HG02943 (cell line): ENCODE results near the gene MED28.
"Not testable (repeated sequence)": the region's sequence is repeated elsewhere in the genome, so short reads cannot be mapped to it uniquely, and the experiment has no call there.

Source experiments
- ATAC-seq: cut with Tn5 transposase; IDR thresholded peaks from one replicate; pipeline ENCODE4 v1.9.1; 2021; ENCODE audit warnings: mild to moderate bottlenecking, low read depth, moderate library complexity; ENCODE audit not compliant: unreplicated experiment

MED28 gene, protein sequence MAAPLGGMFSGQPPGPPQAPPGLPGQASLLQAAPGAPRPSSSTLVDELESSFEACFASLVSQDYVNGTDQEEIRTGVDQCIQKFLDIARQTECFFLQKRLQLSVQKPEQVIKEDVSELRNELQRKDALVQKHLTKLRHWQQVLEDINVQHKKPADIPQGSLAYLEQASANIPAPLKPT

DNA sequence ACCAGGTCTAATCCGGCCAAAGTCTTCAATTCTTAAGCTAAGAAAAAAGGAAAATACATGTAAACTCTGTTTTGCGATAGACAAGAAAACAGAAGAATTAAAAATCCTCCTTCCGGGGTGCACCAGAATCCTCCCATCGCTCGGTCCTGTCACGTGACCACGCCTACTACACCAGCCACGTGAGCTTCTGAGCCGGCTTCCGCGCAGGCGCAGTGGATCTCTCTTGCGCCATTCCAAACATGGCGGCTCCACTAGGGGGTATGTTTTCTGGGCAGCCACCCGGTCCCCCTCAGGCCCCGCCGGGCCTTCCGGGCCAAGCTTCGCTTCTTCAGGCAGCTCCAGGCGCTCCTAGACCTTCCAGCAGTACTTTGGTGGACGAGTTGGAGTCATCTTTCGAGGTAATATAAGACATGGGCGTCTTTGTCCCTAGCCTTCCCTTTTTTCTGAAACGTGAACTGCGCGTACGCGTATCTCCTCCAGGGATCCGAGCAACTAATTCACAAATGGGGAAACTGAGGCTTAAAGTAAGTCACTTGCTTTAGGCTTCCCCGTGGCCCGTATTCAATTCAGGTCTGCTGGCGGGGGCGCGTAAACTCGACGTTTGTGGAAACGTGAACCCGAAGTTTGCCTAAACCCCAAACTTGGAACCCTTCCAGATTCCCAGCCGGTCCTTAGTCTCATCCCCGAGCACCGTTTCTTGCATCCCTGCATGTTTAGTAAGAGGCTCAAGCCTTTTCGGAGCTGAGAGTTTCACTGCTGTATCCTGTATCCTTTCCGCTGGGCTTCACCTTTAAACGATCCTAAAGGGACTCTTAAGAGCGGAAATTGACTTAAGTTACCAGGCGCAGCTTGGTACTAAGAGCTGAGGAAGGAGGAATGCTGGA, at the start of gene MED28:
MED28 (plus strand) TSS at position 226 of the 884 bp plus-strand sequence; CDS start at position 240, 14 bp downstream.
- peak; percentile 95 for ATAC-seq

DNA sequence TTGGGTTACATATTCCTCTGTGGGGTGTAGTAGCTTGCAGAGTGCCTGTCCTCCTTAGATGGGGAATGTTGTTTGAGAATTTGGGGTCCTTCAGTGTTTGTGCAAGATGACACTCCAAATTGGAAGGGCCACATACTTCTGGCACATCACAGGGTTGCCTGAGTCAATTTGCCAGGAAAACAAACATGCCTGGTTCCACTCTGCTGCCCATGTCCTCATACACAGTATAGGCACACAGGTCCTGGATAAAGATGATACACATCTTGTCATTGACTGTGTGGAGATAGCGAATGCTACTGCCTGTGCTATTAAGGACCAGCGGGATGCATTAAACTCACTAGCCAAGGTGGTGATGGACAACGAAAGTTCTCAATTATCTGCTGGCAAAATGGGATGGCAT, 48.6 kb upstream of the MED28 start:
- ATAC-seq = no peak

DNA sequence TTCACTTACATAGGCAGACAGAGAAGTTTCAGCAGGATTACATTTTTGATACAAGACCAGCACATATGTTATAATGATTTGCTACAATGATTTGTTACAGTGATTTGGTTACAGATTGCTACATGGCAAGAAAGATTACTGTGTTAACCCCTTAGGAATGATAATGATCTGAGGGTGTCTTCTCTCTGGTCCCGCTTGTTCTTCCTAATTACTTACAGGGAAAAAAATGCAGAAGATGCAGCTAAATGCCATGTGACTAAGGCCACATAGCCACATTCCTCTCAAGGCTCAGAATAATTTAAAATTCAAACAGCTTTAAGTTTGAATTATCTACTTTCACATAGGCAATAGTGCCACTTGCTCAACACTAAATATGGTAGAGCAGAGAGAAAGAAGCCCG, 47.2 kb upstream of the MED28 start:
- no peak for ATAC-seq

DNA sequence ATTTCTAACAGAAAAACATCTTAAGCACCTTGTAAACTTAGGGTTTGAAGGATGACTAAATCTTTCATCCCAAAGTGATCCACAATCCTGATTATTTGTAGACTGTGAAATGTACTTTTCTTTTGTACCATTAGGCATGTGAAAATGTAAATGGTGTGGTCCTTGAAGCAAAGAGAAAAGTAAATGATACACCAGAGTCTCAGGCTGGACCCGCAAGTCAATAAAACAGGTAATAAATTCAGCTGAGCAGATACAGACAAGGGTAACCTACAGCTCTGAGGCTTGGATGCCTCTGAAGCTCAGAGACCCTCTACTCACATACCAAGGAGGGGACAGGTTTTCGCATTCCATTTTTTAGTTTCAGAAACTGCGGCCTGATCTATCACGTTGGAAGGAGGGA, 40.2 kb upstream of the MED28 start:
- ATAC-seq = no peak

DNA sequence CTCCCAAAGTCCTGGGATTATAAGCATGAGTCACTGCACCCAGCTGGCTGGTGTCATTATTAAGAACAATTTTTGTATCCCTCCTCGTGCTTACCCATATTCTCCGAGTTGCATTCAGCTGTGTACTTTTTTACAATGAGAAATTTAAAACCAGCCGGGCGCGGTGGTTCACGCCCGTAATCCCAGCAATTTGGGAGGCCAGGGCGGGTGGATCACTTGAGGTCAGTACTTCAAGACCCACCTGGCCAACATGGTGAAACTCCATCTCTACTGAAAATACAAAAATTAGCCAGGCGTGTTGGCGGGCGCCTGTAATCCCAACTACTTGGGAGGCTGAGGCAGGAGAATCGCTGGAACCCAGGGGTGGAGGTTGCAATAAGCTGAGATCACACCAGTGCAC, 39.3 kb upstream of the MED28 start:
- ATAC-seq = not testable (repeated sequence)

DNA sequence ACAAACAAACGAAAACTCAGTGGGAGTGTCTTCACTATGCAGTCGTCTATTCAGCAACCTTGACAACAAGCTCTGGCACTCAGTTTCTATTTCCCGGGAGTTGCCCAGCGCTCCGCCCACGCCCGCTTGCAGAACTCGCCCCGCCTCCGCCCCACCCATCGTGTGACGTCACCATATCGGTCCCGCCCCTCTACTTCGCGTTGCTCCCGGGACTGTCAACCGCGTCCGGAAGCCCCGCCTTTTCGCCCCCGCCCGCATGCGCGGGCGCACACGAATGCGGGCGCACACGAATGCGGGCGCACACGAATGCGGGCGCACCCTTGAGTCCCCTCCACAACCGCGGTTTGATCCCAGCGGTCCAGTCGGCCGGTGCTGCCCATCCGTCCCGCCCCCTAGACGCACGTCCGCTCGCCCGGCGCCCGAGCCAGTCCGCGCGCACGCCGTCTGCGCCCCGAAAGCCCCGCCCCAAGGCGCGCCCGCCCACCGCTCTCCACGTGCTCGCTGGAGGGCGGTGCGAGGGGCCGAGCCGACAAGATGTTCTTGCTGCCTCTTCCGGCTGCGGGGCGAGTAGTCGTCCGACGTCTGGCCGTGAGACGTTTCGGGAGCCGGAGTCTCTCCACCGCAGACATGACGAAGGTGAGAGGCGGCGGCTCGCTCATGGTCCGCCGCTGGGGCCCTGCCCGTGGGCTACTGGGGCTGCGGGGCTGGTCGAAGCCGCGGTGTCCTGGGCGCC, 37.3 kb upstream of the MED28 start, which contains the start of gene LAP3:
LAP3 (plus strand) TSS at position 267 of the 733 bp plus-strand sequence; CDS start at position 535, 268 bp downstream.
- ATAC-seq = peak; percentile 81

DNA sequence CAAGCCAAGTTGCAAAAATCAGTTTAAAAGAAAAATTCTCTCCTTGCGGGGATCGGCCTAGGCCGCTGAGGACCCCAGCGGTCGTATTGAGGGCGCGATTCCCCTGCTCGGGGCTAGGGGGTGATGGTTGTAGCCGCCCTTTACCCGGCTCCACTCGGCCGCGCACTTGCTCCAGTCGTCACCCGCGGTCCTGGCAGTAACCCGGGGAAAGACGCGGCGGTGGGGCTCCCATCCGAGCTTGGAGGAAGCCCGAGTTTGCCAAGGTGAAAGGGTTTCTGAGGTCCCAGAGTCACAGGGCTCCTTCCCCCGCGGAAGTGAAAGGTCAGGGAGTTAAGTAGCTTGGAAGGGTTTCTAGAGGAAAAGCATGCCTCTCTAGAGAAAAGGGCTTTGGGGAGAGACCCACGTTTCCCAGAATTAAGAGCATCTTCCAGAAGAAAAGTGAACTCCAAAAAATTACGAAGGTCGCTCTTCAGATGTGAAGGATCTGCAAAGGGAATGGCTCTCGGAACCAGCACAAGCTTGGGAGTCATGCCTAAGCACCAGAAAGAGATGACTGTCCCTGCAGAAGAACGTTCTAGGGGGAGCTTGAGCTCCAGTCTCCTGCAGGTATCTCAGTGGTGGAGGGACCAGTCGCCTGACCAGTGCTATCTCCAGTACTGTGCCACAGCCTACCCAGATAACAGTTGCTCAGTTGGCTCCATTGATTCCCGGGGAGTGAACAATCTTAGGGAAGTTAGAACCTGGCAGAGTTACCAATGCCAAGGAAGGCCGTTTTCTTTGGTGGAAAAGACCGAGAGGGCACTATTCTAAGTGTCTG, 36.6 kb upstream of the MED28 start:
- peak; percentile 13 for ATAC-seq

DNA sequence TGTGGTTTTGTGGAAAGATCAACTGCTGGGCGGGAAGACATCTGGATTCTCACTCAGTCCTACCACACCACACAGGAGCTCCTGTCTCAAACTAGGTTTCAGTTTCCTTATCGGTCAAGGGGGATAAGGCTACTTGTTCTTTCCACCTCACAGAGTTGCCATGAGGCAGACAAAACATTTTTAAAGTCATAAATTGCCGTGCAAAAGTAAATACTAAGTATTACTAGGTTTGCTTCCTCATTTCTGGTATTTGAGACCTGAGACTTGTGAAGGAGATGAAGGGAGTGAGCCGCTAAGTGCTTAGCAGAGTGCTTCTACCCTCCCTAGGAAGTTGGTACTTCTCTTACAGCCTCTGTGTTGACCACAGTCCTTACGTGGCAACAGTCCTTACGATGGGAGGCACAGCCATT, 36.0 kb upstream of the MED28 start:
- peak; percentile 26 for ATAC-seq

DNA sequence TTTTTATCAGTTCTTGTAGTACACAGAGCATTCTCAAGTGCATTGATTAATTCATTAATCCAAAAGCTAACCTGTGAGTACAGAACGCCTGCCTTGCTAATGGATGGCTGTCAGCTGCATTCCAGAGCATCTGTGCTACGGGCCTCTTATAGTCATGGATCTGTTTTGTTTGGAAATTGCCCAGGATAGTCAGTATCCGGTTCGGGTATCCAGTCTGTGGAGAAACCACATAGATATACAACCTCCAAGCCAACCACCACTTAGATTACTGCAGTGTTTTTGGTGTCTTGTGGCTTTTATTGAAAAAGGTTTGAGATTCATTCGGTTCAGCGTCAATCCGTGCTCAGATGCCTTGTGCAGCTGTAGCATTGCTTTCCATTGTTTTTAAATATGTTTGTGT, 33.5 kb upstream of the MED28 start:
- ATAC-seq = no peak

DNA sequence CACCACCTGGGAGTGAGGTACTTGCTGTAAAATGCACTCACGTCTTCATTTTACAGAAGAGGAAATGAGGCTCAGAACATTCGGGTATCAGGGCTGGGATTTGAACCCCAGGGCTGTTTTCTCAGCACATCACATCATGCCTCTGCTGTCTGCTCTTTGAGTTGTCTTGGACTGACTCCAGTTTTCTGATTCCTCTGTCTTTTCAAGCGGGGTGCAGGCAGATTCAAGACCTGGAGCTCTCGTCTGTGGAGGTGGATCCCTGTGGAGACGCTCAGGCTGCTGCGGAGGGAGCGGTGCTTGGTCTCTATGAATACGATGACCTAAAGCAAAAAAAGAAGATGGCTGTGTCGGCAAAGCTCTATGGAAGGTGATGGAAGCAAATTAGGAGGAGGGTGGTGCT, 31.2 kb upstream of the MED28 start:
- ATAC-seq = no peak

DNA sequence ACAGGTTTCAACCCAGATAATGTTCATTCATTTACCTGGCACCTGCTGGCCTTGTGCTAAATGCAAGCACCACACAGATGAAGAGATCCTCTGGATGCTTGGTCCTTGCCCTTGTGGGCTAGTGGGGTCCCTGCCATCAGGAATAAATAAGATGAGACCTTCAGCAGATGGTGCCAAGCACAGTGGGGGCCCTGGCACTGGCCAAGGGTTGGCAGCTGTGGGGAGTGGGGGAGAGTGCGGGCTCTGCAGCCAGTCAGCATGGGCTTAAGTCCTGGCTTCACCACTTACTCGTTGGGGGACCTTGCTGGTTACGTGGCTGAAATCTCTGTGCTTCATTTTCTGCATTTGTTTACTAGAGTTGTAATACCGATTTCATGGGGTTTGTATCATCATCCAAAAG, 30.5 kb upstream of the MED28 start:
- no peak for ATAC-seq

DNA sequence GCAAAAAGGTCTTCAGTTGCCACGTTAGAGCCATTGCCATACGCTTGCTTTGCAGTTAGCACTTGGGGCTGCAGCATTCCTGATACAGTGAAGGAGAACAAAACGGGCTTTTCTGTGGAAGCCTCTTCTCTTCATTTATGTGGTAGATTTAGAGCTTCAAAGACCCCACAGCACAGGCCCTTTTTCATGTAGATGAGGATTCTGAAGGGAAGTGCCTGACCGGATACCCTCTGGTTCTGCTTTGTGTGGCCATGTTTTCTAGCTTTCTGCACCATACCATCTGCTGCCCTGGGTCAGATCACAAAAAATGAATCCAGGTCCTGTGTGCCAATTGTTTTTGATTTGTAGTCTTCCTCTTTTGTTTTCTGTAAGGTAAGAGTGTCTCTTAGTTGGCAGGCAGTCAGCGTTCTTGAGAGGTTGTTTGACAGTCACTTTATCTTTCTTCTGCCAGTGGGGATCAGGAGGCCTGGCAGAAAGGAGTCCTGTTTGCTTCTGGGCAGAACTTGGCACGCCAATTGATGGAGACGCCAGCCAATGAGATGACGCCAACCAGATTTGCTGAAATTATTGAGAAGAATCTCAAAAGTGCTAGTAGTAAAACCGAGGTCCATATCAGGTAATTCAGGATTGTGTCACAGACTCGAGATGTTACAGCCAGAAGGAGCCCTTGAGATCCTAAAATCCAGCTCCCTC, 29.8 kb upstream of the MED28 start:
- ATAC-seq = no peak

DNA sequence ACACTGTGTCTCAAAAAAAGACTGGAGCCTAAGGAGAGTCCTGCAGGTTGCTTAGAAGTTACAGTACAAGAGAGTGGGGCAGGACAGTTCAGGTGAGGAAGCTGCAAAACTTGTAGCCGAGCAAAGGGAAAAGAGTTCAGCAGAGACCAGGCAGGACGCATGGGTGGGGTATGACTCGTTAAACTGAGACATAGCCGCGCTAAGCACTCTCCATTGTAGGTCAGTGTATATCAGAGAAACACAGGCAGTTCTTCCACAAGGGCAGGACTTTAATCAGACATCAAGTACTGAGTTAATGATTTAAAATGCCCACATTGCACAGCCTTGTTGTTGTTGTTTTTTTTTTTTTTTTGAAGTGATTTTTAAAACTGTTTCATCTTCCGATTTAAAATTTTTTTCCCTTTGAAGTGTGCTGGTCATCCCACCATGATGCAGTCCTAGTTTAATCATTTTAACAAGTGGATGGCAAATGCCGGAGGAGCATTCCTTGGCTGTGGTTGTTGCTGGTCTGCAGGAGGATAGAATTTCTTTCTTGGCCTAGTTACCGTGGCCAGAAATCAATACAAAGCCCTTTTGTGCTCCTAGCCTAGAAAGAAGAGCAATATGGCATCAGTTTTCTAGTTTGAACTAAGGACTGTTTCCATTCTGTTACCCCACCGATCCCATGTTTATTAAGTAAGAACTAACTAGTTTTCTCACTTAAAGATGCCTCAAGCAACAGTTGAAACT, 27.2 kb upstream of the MED28 start:
- ATAC-seq = no peak

DNA sequence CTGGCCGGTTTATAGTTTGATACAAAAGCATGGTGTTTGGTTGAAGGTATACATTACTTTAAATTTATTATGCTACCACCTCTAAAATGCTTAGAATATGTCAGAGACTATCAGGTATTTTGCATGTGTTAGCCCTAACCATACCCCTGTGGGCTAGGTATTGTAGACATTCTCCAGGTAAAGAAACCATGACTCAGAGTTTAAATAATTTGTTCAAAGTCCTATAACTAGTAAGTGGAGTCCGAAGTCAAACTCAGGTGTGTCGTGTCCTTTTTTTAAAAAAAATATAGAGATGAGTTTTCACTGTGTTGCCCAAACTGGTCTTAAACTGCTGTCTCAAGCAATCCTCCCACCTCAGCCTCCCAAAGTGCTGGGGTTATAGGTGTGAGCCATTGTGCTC, 25.1 kb upstream of the MED28 start:
- no peak for ATAC-seq

DNA sequence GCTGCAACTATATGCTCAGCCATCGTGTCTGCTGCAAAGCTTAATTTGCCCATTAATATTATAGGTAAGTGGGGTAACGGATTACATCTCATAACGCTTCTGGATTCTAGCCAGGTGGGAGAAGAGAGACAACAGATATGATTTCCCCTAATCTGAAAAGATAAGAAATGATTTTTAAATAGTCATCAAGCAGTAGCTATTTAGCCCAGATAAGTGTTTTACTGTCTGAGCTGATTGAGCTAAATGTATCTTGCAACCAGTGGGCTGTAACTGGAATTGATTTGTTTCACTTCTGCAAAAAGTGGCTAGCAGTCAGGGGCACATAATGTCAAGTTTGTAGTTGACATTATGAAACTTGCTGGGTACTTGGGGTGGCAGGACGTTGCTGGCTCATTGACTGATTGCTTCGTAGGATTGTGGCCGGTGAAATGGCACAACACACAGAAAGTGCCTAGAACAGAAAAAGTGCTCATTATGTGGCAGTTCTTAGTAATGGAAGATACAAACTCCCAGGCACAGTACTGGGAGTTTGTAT, 18.9 kb upstream of the MED28 start:
- ATAC-seq = peak; percentile 88

DNA sequence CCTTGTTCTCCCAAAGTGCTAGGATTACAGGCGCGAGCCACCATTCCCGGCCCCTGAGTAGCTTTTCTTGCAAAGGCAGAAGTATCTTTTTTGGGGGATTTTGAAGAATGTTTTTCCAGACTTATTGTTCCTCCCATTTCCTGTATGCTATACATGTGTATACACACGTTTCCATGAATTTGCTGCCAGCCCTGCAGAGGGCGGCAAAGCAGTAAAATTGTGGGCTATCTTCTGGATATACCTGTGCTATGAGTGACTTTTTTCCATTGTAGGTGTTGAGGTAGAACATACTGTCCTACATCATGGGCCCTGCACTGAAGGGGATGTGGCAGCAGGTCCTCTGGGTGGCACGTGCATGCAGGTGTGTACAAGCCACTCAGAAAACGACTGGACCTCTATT, 16.9 kb upstream of the MED28 start:
- ATAC-seq = no peak

DNA sequence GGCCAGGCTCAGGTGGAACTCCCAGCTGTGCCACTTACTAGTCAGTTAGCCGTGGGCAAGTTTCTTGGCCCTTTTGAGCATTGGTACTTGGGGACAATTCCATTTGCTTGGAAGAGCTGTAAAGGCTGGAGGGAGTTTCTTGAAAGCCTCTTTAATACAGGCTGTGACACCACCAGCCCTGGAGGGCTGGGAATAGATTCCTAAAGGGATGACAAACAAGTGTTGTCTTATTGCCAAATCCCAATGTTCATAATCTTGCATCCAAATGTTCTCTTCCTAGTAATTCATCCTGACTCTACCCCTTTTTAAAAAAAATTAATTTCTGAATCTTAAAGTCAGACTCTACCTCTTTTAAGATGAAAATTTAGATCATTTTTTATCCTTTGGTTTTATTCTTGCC, 14.6 kb upstream of the MED28 start:
- no peak for ATAC-seq

DNA sequence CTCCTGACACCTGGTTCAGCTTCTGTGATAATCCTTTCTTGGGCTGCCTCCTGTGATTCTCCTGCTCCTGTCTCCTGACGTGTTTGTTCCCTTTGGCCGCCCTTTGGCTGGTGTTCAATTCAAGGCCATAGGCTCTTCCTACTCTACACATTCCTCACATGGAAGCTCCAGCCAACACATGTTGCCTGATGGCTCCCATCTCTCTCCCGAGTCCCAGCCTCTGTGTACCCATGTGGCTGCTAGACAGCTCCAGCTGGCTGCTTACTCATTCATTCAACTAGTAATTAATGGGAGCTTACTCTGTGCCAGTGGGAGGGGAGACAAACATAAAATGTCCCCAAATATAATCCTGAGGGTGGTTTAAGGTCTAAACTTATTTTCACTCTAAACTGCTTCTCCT, 9.2 kb upstream of the MED28 start:
- no peak for ATAC-seq
